ENCODE results near the gene UBTD1. TPM values are rescaled to one million over a fixed set of nuclear protein-coding genes. Genes with fewer than 3 reads are reported as not detected.

Gene UBTD1
- polyA plus RNA-seq, 1 donor (not counting 4 experiments of a cell fraction or from before 2014, with no cell fraction given), result 12.0 TPM

DNA sequence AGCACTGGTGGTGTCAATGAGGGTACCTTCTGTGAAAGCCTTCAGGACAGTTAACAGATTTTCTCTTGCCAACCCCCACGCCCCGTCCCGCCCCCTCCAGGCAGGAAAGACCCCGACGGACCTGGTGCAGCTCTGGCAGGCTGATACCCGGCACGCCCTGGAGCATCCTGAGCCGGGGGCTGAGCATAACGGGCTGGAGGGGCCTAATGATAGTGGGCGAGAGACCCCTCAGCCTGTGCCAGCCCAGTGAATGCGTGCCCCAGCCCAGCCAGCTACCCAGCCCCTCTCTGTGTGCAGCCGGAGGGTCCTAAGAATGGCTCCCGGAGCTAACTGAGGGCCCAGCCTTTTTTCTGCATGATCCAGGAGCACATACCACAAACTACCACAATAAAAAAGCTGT lies 84.8 kb downstream of the UBTD1 start:
- Histone ChIP-seq H3K4me2 (ENCODE audit: control insufficient read depth, extremely low read depth, insufficient read depth, low read depth, low read length) (peak overlapping the region; percentile 37), H3K27me3 (ENCODE audit: control insufficient read depth, extremely low read depth, insufficient read depth, low read length) (no peaks in the 10 kb centered on the region), H3K4me3 (ENCODE audit: control insufficient read depth in 2 of 3, extremely low read depth in 1 of 3, insufficient read depth in 2 of 3, low read depth in 1 of 3, low read length in 3 of 3) (no peak overlapping the region), H3K36me3 (ENCODE audit: control insufficient read depth in 2 of 2, extremely low read depth in 1 of 2, insufficient read depth in 2 of 2, low read length in 2 of 2) (no peaks in the 10 kb centered on the region), H3K27ac (ENCODE audit: control insufficient read depth, insufficient read depth, low read length) (no peak overlapping the region), H3K9ac (ENCODE audit: control insufficient read depth, extremely low read depth, insufficient read depth, low read length) (no peak overlapping the region), H2AFZ (ENCODE audit: control insufficient read depth, low read length) (peak overlapping the region; percentile 72), H3K79me2 (ENCODE audit: control insufficient read depth, insufficient read depth, low read length) (no peaks in the 10 kb centered on the region), H4K20me1 (ENCODE audit: control insufficient read depth, extremely low read depth, insufficient read depth, low read length) (no peaks in the 10 kb centered on the region), H3K9me3 (ENCODE audit: control insufficient read depth, low read depth, low read length) (no peaks in the 10 kb centered on the region), H3K4me1 (ENCODE audit: control insufficient read depth, extremely low read depth, insufficient read depth, low read length) (peaks cover 16% of the 10 kb centered on the region), H3K9me1 (ENCODE audit: control insufficient read depth, extremely low read depth, insufficient read depth, low read length) (no peaks in the 10 kb centered on the region)
- FAIRE-seq, result no peak
- dilution Hi-C loops (cut with MboI; ENCODE audit: extremely low pct_ligation_motif_present, low sequenced_read_pairs), result no loop called here
- no peak for DNase-seq (ENCODE audit: low read depth, low spot score)
- no peak for TF ChIP-seq EZH2 (IDR thresholded peaks at IDR 0.05; ENCODE audit: low read length)
- TF ChIP-seq, protein P1, sequence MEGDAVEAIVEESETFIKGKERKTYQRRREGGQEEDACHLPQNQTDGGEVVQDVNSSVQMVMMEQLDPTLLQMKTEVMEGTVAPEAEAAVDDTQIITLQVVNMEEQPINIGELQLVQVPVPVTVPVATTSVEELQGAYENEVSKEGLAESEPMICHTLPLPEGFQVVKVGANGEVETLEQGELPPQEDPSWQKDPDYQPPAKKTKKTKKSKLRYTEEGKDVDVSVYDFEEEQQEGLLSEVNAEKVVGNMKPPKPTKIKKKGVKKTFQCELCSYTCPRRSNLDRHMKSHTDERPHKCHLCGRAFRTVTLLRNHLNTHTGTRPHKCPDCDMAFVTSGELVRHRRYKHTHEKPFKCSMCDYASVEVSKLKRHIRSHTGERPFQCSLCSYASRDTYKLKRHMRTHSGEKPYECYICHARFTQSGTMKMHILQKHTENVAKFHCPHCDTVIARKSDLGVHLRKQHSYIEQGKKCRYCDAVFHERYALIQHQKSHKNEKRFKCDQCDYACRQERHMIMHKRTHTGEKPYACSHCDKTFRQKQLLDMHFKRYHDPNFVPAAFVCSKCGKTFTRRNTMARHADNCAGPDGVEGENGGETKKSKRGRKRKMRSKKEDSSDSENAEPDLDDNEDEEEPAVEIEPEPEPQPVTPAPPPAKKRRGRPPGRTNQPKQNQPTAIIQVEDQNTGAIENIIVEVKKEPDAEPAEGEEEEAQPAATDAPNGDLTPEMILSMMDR (optimal IDR thresholded peaks at IDR 0.05 in 1 of 3, IDR thresholded peaks at IDR 0.05 in 1 of 3, conservative IDR thresholded peaks at IDR 0.05 in 1 of 3; ENCODE audit: extremely low read depth in 1 of 3, insufficient read depth in 2 of 3, low read length in 3 of 3), result no peak

DNA sequence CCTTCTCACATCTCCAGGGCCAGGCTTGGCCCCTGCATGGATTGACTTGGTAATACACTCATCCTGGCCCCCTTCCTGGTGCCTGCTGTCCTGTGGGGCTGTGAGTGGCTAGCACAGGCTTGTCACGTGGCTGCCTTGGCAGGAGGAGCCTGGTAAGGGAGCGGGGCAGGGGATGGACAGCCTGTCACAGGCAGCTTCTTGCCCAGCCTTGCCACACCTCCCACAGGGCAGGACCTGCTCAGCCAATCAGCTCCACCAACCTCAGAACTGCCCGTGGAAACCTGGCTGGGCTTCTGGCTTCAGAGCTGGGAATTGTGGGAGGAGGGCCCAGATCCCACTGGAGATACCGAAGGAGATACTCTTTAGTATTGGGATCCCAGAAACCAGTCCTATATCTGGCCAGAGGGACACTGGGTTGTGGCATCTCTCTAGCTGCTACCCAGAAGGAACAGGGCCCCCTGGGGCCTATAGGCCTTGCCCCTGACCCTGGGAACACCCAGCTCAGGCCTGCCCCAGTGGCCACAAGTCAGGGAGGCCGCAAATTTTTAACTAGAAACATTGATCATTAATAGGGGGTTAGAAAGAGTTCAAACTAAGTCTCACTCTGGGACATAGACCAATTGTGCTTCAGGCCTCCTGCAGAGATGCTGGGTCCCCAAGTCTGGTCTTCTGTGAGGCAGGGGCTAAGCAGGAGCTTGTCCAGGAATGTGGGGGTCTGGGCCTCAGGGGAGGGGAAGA lies 85.5 kb downstream of the UBTD1 start, which contains the start of gene HOGA1:
Gene HOGA1 (plus strand): TSS at position 330 of the 738 bp plus-strand sequence. CDS start 315 bp downstream, at position 645.
- H3K9ac ChIP-seq (ENCODE audit: control insufficient read depth, extremely low read depth, insufficient read depth, low read length), result no peak within 1 kb of the TSS
- dilution Hi-C loops (cut with MboI; ENCODE audit: extremely low pct_ligation_motif_present, low sequenced_read_pairs), result no loop called here
- H3K27me3 ChIP-seq (ENCODE audit: control insufficient read depth, extremely low read depth, insufficient read depth, low read length), result no peaks in the 10 kb centered on the region
- peak within 1 kb of the TSS; percentile 37 for H3K4me2 ChIP-seq (ENCODE audit: control insufficient read depth, extremely low read depth, insufficient read depth, low read depth, low read length)
- no peaks in the 10 kb centered on the region for H3K9me1 ChIP-seq (ENCODE audit: control insufficient read depth, extremely low read depth, insufficient read depth, low read length)
- DNase-seq (ENCODE audit: low read depth, low spot score) (peak; percentile 86), FAIRE-seq (peak; percentile 90)
- H2AFZ ChIP-seq (ENCODE audit: control insufficient read depth, low read length), result peak within 1 kb of the TSS; percentile 72
- no peak within 1 kb of the TSS for H3K27ac ChIP-seq (ENCODE audit: control insufficient read depth, insufficient read depth, low read length)
- H3K79me2 ChIP-seq (ENCODE audit: control insufficient read depth, insufficient read depth, low read length), result no peaks in the 10 kb centered on the region
- H3K9me3 ChIP-seq (ENCODE audit: control insufficient read depth, low read depth, low read length), result no peaks in the 10 kb centered on the region
- H4K20me1 ChIP-seq (ENCODE audit: control insufficient read depth, extremely low read depth, insufficient read depth, low read length), result no peaks in the 10 kb centered on the region
- TF ChIP-seq, protein P1 (optimal IDR thresholded peaks at IDR 0.05 in 1 of 3, IDR thresholded peaks at IDR 0.05 in 1 of 3, conservative IDR thresholded peaks at IDR 0.05 in 1 of 3; ENCODE audit: extremely low read depth in 1 of 3, insufficient read depth in 2 of 3, low read length in 3 of 3), result no peak
- TF ChIP-seq EZH2 (IDR thresholded peaks at IDR 0.05; ENCODE audit: low read length), result no peak
- H3K4me3 ChIP-seq (ENCODE audit: control insufficient read depth in 2 of 3, extremely low read depth in 1 of 3, insufficient read depth in 2 of 3, low read depth in 1 of 3, low read length in 3 of 3), result no peak within 1 kb of the TSS
- peaks cover 16% of the 10 kb centered on the region for H3K4me1 ChIP-seq (ENCODE audit: control insufficient read depth, extremely low read depth, insufficient read depth, low read length)
- no peaks in the 10 kb centered on the region for H3K36me3 ChIP-seq (ENCODE audit: control insufficient read depth in 2 of 2, extremely low read depth in 1 of 2, insufficient read depth in 2 of 2, low read length in 2 of 2)

All from keratinocyte (primary cell).